Uterus (tissue), 4 donors: ENCODE data around the gene NEMP1. TPM values are rescaled to one million over a fixed set of nuclear protein-coding genes. Genes with fewer than 3 reads are reported as not detected.

Experiments
- DNase-seq, 2 donors: peaks; one replicate each; pipeline ENCODE4 v3.0.0-alpha.2; 2019 to 2020
- H3K27ac ChIP-seq, 2 donors: fragments of 200-600 bp; sonication (generic); 1 replicate in 1 of 2; 2 replicates in 1 of 2; pipeline ENCODE4 v1.5.1; 2016 to 2018
- H3K27me3 ChIP-seq, 2 donors: fragments of 200-600 bp; sonication (generic); one replicate each; pipeline ENCODE4 v1.5.1; 2018 to 2019; ENCODE audit warnings: control low read depth in 1 of 2
- H3K36me3 ChIP-seq, 2 donors: fragments of 200-600 bp; sonication (generic); one replicate each; pipeline ENCODE4 v1.5.1; 2019; ENCODE audit warnings: control low read depth in 1 of 2
- H3K4me1 ChIP-seq, 2 donors: fragments of 200-600 bp; sonication (generic); one replicate each; pipeline ENCODE4 v1.5.1; 2018 to 2019; ENCODE audit warnings: control low read depth in 1 of 2
- H3K4me3 ChIP-seq, 2 donors: fragments of 200-600 bp; sonication (generic); 1 replicate in 1 of 2; 2 replicates in 1 of 2; pipeline ENCODE4 v1.5.1; 2018 to 2019; ENCODE audit warnings: mild to moderate bottlenecking in 1 of 2
- H3K9me3 ChIP-seq, 2 donors: fragments of 200-600 bp; sonication (generic); one replicate each; pipeline ENCODE4 v1.5.1; 2019; ENCODE audit warnings: control low read depth in 1 of 2
- CTCF ChIP-seq, 4 experiments: fragments of 200-600 bp in 2 of 4; fragments of 450-650 bp in 2 of 4; sonication (generic) in 2 of 4; IDR thresholded peaks; one replicate each; pipeline ENCODE4 v1.5.1; 2016 to 2019; ENCODE audit warnings: antibody characterized with exemption in 4 of 4, mild to moderate bottlenecking in 2 of 4, moderate library complexity in 1 of 4
- POLR2A ChIP-seq, 2 donors: fragments of 450-650 bp; IDR thresholded peaks; one replicate each; pipeline ENCODE4 v1.6.1; 2016; ENCODE audit warnings: antibody characterized with exemption in 2 of 2, mild to moderate bottlenecking in 1 of 2, moderate library complexity in 1 of 2
- intact Hi-C: fragments of 100-400 bp; cut with DNase I; formaldehyde crosslinking; loops from one replicate; pipeline ENCODE4 v1.15.1; 2023; ENCODE audit warnings: low total_unique reads
- total RNA-seq, 4 donors: library from RNA; depleted of rRNA in 3 of 4; stranded (reverse); fragments of >200 nt in 3 of 4; gene quantifications; one replicate each; pipeline versions ENCODE4 v1.1.0 to v1.2.4, GENCODE V29; 2014 to 2023
- donor health status: DM: yes; HTN: yes; CAD: no.

NEMP1 gene
- total RNA-seq, 4 donors from 2014 or later: 1.5 to 18.0 (median 9.9) TPM

- no peaks in the 10 kb centered on the region for H3K36me3 ChIP-seq
- H3K27me3 ChIP-seq: no peaks in the 10 kb centered on the region
- H3K4me1 ChIP-seq: no peaks in the 10 kb centered on the region
- no peak for TF ChIP-seq CTCF (IDR thresholded peaks at IDR 0.05)
- no peak for TF ChIP-seq POLR2A (IDR thresholded peaks at IDR 0.05)
- H3K9me3 ChIP-seq: no peaks in the 10 kb centered on the region
- no peak overlapping the region for H3K27ac ChIP-seq
- no peak for DNase-seq
- no peak overlapping the region for H3K4me3 ChIP-seq
- intact Hi-C loops: no loop called here
These were observed 38.4 kb downstream of the NEMP1 start for GRCh38 chr12:57040211-57040610.

- DNase-seq: no peak
- Histone ChIP-seq H3K4me1 (no peaks in the 10 kb centered on the region), H3K27ac (no peak overlapping the region), H3K36me3 (no peaks in the 10 kb centered on the region), H3K4me3 (no peak overlapping the region), H3K9me3 (no peaks in the 10 kb centered on the region), H3K27me3 (no peaks in the 10 kb centered on the region)
- intact Hi-C loops: no loop called here
- no peak for TF ChIP-seq CTCF (IDR thresholded peaks at IDR 0.05)
- TF ChIP-seq POLR2A (IDR thresholded peaks at IDR 0.05): no peak
These were observed 39.4 kb downstream of the NEMP1 start for GRCh38 chr12:57039016-57039798.

GRCh38 chr12:57037264-57037663 is 41.3 kb downstream of the NEMP1 start:
- Histone ChIP-seq H3K27ac (no peak overlapping the region), H3K27me3 (no peaks in the 10 kb centered on the region), H3K9me3 (no peaks in the 10 kb centered on the region), H3K4me3 (no peak overlapping the region), H3K4me1 (no peaks in the 10 kb centered on the region), H3K36me3 (no peaks in the 10 kb centered on the region)
- intact Hi-C loops: no loop called here
- no peak for TF ChIP-seq CTCF (IDR thresholded peaks at IDR 0.05)
- TF ChIP-seq POLR2A (IDR thresholded peaks at IDR 0.05): no peak
- no peak for DNase-seq

GRCh38 chr12:57033431-57033830 is 45.2 kb downstream of the NEMP1 start:
- TF ChIP-seq CTCF (IDR thresholded peaks at IDR 0.05): no peak
- no peak for TF ChIP-seq POLR2A (IDR thresholded peaks at IDR 0.05)
- H3K4me1 ChIP-seq: no peaks in the 10 kb centered on the region
- no peak for DNase-seq
- no peak overlapping the region for H3K27ac ChIP-seq
- H3K36me3 ChIP-seq: no peaks in the 10 kb centered on the region
- intact Hi-C loops: no loop called here
- H3K4me3 ChIP-seq: no peak overlapping the region
- H3K9me3 ChIP-seq: no peaks in the 10 kb centered on the region
- H3K27me3 ChIP-seq: no peaks in the 10 kb centered on the region

GRCh38 chr12:57031789-57032188 is 46.8 kb downstream of the NEMP1 start:
- DNase-seq: no peak
- H3K4me1 ChIP-seq: no peaks in the 10 kb centered on the region
- H3K36me3 ChIP-seq: no peaks in the 10 kb centered on the region
- no peak overlapping the region for H3K27ac ChIP-seq
- H3K27me3 ChIP-seq: no peaks in the 10 kb centered on the region
- H3K9me3 ChIP-seq: no peaks in the 10 kb centered on the region
- TF ChIP-seq POLR2A (IDR thresholded peaks at IDR 0.05) (no peak), CTCF (IDR thresholded peaks at IDR 0.05) (no peak)
- no peak overlapping the region for H3K4me3 ChIP-seq
- intact Hi-C loops: no loop called here
